Skin of body (tissue), 2 donors: ENCODE results near the gene BBC3. TPM values are rescaled to one million over a fixed set of nuclear protein-coding genes. Genes with fewer than 3 reads are reported as not detected.

ENCODE experiments used
- DNase-seq: peaks from one replicate; lab custom pipeline; 2025; lab: John Stamatoyannopoulos, UW
- total RNA-seq: library from RNA; depleted of rRNA; stranded (reverse); fragments of >200 nt; gene quantifications from one replicate; pipeline ENCODE4 v1.2.3, GENCODE V29; 2014

The BBC3 gene
- total RNA-seq, 1 donor from 2014 or later = 4.3 TPM

DNA sequence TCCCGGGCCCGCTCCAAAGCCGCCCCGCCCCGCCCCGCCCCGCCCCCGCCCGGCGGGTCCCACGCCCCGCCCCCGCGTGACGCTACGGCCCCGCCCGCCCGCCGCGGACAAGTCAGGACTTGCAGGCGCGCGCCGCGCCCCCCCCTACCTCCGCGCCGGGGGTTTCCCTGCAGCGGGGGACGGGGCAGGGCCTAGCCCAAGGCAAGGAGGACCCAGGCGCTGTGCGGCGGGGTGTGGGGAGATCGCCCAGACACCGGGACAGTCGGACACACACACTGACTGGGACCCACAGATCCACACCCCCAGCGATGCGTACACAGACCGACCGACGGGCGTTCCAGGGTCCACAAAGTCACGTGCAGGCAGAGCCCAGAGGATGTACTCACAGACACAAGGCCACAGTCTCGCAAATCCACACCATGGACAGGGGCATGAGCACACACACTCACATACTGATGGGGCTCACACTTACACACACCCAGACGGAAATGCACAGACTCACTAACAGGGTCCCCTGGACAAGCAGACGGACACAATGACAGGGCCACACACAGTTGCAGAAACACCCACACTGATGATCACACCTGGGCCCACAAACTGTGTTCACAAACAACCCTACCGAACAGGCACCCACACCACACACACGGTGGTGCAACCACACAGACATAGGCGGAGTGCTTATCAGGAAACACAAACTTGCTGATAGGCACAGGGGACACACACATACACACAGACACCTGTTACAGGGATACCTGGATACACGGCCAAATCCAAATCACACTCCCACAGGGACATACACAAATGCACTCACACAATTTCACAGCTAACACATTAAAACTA lies 436 bp upstream of the BBC3 start:
- DNase-seq = peak; percentile 53

DNA sequence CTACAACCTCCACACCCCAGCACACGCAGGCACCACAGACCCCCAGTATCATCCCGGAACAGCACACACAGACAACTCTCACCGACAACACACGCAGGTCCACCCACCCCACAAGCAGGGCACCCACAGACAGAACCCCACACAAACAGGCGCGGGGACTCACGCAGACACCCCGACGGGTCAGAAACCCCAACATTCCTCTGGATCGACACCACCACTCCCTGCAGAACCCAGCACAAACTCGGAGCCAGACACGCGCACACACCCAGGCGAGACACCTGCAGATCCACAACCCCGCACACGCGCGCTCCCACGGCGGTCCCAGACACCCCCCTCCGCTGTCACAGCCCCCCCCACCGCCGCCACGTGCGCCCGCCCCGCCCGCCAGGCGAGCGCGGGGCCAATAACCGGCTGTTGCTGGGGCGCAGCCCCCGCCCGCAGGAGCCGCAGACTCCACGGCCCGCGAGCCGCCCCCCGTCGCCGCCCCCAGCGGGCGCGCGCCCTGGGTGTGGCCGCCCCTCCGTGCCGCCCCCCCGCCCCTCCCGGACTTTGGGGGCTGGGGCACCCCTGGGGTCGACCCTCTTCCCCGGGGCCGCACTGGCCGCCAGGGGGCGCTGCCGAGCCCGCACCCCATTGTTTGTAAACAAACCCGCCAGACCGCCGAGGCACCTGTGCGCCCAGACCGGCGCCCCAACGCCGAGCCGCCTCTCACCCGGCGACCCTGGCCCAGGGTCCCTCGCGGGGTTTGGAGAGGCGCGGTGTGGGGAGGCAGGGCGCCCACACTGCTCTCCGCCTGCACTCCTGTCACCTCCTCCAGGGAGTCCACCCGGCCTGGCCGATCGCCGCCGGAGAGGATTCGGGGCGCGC lies 712 bp downstream of the BBC3 start:
- DNase-seq = no peak

- no peak for DNase-seq
Measured at GRCh38 chr19:47229676-47230053, 1.3 kb downstream of the BBC3 start.

- no peak for DNase-seq
Measured at GRCh38 chr19:47228937-47229675, 1.9 kb downstream of the BBC3 start.

GRCh38 chr19:47228168-47228936 lies 2.6 kb downstream of the BBC3 start:
- no peak for DNase-seq

- peak; percentile 73 for DNase-seq
Measured at GRCh38 chr19:47227352-47228167, 3.4 kb downstream of the BBC3 start.

- peak; percentile 39 for DNase-seq
Measured at GRCh38 chr19:47226426-47227351, 4.3 kb downstream of the BBC3 start.

DNA sequence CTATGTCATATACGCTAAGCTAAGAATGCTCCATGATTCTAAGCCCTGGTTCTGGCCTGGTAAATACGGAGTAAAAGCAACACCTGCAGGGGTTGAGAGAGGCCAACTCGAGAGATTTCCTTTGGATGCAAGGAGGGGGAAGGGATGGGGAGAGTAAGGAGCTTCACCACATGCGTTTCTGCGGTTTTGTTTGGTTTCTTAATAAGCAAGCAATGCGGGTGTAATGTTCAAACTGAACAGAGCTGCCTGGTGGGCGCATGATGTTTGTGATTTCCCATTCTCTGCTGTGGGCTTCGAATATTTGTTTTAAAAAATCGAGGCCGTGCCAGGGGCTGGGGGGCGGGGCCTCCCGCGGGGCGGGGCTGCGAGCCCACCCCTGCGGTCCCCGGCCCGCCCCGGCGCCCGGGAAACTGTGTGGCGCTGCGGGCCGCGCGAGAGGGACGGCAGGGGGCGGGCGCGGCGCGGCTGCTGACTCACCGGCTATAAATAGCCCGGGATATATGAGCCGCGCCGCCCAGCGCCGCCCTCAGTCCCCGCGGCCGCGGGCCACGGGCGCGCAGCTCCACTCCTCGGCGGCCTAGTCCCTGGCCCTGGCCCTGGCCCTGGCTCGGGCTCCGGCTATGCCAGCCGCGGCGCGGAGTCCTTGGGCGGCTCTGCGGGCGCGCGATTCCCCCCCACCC lies 5.1 kb downstream of the BBC3 start:
- DNase-seq = peak; percentile 91

DNA sequence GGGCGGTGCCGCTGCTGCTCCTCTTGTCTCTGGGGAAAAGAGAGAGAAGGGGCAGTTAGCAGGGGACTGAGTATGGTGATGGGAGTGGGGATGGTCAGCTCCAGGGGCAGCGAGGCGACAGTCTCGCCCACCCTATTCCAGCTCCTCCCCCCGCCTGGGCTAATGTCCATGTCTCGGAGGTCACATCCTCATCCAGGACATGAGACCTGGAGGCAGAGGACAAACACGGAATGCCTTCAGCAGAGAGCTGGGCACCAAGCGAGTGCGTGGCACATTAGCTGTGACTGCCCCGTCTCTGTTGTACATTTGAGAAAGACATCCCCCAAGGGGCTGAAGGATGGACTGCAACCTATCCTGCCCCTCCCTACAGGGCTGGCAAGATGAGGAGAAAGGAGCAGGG lies 9.1 kb downstream of the BBC3 start:
- no peak for DNase-seq

GRCh38 chr19:47221080-47221841 lies 9.7 kb downstream of the BBC3 start:
- no peak for DNase-seq

- no peak for DNase-seq
Measured at GRCh38 chr19:47215581-47215980, 15.4 kb downstream of the BBC3 start.

GRCh38 chr19:47210689-47211316 lies 20.2 kb downstream of the BBC3 start:
- peak; percentile 67 for DNase-seq

DNA sequence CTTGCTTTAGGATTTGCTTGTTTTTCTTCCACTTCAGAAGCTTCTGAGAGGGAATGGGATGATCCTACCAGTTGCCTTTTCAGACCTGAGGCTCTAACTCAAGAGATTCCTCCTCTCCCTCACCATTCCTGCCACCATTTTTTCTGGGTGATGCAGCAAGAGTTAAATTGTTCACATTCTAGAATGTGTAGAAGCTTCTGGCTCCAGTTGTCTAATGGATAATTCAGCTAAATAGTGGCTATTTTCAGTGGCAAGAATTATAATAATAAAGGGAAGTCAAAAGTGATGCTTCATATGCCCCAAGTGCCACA lies 20.9 kb downstream of the BBC3 start:
- no peak for DNase-seq

DNA sequence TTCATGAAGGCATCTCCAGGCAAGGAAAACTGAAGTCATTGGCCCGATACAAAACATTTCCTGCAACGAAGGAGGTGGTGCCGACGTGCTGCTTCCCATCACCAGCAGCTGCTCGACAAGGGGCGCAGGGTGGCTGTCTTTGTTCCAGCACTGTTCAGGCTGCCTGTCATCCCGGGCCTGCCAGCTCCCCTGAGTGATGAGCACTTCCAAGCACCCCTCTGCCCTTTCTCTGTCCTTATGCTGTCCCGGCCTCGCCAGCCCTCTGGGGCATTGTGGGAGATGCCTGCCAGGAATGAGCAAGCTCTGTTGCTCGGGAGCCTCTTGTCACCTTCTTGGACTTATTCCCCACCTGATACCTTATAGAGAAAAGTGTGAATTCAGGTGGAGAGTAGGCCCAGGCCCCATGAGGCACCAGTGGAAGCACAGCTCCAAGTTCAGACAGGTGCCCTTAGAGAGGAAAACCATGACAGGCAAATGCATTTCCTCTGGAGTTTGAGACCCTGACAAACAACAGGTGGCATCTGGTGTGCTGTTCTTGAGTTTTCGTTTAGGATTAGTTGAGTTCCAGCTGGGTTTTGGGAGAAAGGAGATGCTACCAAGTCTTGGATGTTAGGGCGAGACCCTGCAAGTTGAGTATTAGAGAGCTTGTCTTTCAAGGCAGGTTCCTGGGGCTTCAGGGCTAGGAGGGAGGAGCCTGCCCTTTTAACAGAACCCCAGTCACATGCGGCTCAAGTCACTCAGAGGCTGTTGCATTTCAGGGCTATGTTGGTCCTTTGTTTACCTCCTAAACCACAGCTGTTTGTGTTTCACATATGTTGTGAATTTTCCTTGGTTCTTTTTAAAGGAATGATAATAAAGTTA lies 21.4 kb downstream of the BBC3 start:
- DNase-seq = no peak

GRCh38 chr19:47203254-47203653 lies 27.7 kb downstream of the BBC3 start:
- no peak for DNase-seq

- DNase-seq = no peak
Measured at GRCh38 chr19:47200530-47200929, 30.5 kb downstream of the BBC3 start.
